ENCODE results near the gene ALKBH8. TPM values are rescaled to one million over a fixed set of nuclear protein-coding genes. Genes with fewer than 3 reads are reported as not detected.
"Not testable (repeated sequence)": the region's sequence is repeated elsewhere in the genome, so short reads cannot be mapped to it uniquely, and the experiment has no call there.

ALKBH8 gene
- total RNA-seq, 4 donors from 2014 or later = 4.4 to 11.8 (median 7.1) TPM

GRCh38 chr11:107545101-107545514 is 20.4 kb downstream of the ALKBH8 start:
- no peak for DNase-seq (ENCODE audit: low spot score)
- ATAC-seq (ENCODE audit: low FRiP score) = no peak
- TF ChIP-seq, protein P1, sequence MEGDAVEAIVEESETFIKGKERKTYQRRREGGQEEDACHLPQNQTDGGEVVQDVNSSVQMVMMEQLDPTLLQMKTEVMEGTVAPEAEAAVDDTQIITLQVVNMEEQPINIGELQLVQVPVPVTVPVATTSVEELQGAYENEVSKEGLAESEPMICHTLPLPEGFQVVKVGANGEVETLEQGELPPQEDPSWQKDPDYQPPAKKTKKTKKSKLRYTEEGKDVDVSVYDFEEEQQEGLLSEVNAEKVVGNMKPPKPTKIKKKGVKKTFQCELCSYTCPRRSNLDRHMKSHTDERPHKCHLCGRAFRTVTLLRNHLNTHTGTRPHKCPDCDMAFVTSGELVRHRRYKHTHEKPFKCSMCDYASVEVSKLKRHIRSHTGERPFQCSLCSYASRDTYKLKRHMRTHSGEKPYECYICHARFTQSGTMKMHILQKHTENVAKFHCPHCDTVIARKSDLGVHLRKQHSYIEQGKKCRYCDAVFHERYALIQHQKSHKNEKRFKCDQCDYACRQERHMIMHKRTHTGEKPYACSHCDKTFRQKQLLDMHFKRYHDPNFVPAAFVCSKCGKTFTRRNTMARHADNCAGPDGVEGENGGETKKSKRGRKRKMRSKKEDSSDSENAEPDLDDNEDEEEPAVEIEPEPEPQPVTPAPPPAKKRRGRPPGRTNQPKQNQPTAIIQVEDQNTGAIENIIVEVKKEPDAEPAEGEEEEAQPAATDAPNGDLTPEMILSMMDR (IDR thresholded peaks at IDR 0.05) = no peak

DNA sequence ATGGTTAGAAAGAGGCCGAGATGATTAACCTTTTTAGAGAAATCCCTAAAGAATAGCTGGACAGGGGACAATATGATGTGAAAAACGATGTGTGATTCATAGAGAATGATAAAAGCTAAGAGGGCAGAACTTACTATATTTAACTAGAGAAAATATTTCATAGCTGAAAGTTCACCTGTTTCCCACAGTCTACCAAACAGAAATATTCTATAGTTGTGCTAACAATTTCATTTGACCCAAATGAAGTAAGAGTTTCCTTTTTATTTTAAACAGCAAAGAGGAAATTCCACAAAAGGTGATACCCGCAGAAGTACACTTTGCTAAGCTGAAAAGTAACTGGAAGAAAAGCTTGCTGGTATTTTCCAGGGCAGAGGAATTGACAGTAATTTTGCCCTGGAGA is 26.7 kb downstream of the ALKBH8 start:
- TF ChIP-seq, protein P1 (IDR thresholded peaks at IDR 0.05) = no peak
- ATAC-seq (ENCODE audit: low FRiP score) = no peak
- no peak for DNase-seq (ENCODE audit: low spot score)

- ATAC-seq (ENCODE audit: low FRiP score) = no peak
- TF ChIP-seq, protein P1 (IDR thresholded peaks at IDR 0.05) = no peak
- DNase-seq (ENCODE audit: low spot score) = no peak
Observed at GRCh38 chr11:107538239-107538638, 27.3 kb downstream of the ALKBH8 start.

DNA sequence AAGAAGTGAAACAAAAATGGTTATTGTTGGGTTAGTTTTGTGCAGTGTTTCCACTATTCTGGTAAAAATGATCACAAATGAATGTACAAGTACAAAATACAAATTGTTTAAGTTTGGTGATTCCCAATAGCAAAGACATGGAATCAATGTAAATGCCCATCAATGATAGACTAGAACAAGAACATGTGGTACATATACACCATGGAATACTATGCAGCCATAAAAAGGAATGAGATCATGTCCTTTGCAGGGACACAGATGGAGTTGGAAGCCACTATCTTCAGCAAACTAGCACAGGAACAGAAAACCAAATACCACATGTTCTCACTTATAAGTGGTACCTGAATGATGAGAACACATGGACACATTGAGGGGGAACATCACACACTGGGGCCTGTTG is 28.4 kb downstream of the ALKBH8 start:
- ATAC-seq (ENCODE audit: low FRiP score); DNase-seq (ENCODE audit: low spot score): not testable (repeated sequence)

DNA sequence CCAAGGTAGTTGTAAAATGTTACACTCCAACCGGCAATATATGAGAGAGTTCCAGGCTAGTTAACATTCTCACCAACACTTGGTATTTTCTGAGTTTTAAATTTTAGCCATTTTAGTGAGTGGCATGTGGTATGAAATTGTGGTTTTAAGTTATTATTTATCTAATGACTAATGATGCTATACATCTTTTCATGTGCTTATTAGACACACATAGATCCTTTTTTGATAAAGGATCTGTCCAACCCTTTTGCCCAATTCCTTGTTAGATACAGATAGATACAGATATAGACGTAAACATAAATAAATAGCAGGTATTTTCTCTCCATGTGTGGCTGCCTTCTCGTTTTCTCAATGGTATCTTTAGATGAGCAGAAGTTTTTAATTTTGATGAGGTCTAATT is 39.3 kb downstream of the ALKBH8 start:
- ATAC-seq (ENCODE audit: low FRiP score) = no peak
- TF ChIP-seq, protein P1 (IDR thresholded peaks at IDR 0.05) = no peak
- no peak for DNase-seq (ENCODE audit: low spot score)

GRCh38 chr11:107508858-107509244 is 56.7 kb downstream of the ALKBH8 start:
- ATAC-seq (ENCODE audit: low FRiP score) = no peak
- DNase-seq (ENCODE audit: low spot score) = no peak
- TF ChIP-seq, protein P1 (IDR thresholded peaks at IDR 0.05) = no peak

GRCh38 chr11:107508201-107508857 is 57.2 kb downstream of the ALKBH8 start:
- TF ChIP-seq, protein P1 (IDR thresholded peaks at IDR 0.05) = no peak
- DNase-seq (ENCODE audit: low spot score) (no peak), ATAC-seq (ENCODE audit: low FRiP score) (no peak)
